GM19468 (cell line): ENCODE results near the gene CEMIP2.

Experiments
- ATAC-seq: cut with Tn5 transposase; IDR thresholded peaks from one replicate; pipeline ENCODE4 v1.9.1; 2021; ENCODE audit warnings: mild to moderate bottlenecking, moderate library complexity, moderate number of reproducible peaks; ENCODE audit not compliant: unreplicated experiment; ENCODE audit errors: extremely low read depth

CEMIP2 gene

DNA sequence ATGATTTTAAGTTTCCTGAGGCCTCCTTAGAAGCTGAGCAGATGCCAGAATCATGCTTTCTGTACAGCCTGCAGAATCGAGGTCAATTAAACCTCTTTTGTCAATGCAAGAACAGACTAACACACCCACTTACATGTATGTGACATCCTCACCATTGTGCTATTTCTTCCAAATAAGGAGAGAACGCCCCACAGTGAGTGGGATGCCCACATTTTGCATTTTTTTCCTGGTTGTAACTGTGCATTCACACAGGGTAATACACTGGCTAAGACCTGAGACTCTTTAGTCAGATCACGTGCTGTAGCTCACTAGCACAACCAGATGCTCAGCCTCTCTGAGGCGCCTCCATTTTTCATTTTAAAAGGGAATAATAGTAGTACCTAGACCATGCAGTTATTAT is 4.4 kb upstream of the CEMIP2 start:
- no peak for ATAC-seq

GRCh38 chr9:71770170-71770569 is 1.9 kb upstream of the CEMIP2 start:
- no peak for ATAC-seq

DNA sequence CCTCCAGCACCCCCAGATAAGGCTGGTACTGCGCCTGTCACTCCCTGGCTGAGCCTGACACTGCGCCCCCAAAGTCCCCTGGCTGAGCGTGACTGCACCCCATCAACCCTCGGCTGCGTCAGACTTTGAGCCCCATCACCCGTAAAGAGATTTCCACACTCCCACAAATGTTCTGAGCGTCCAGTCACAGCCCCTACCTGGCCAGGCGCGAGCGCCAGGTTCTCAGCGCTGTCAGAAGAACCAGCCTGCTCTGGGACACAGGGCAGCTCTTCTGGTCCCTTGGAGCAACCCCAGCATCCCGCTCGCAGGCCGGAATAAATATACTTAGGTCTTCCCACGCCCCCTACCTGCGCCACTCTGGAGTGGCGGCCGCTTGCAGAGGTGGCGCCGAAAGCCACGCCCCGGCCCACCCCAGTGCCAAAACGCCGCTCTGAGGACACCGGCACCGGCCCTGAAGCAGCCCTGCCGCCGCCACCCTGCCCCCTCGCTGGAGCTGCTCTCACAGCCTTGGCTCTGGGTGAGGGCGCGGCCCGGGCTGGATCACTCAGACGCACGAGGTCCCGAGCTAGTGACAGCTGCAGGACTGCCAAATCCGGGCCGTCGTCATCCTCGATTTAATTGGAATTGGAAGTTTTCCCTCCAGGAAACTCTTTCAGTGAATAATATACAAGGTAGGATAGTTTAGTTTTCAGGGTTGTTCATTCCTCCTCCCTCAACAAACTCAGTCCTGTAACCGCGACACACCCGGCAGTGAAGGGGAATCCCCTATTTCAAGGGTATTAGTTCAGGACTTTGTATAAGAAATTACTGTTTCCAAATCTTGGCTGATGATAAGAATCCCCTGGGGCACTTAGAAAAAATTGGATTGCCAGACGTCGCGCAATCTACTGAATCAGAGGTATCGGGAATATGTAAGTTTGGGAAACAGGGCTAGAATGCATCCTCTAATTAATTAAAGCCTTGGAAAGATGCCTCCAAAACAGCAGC is 1.2 kb upstream of the CEMIP2 start:
- peak; percentile 14 for ATAC-seq

- no peak for ATAC-seq
These were observed 464 bp downstream of the CEMIP2 start for GRCh38 chr9:71767776-71768321.

DNA sequence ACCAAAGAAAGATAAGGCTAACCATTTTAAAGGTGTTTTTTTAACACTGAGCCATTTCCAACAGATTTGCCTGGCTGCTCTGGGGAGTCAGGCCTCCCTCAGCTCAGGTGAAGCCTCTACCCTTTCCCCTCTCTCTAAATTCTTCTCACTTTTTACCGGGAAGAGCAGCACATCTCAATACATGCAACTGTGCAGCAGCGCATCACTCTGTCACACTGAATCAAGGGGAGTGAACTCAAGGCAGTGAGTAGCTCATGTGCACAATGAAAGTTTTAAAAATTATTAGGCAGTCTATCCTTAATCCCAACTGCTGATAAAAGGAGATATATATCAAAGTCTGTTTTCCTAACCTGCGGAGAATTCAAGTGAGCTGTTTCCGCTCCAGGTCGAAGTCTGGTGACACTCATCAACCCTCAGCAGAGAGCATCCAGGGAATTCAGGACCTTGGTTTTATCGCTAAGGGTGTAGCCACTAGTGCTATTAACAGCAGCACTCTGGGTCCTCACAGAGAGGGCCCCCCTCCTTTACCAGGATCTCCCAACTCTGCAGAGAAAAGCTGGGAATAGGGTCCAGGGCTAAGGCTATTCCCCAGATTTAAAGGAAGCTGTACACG is 1.0 kb downstream of the CEMIP2 start:
- ATAC-seq: no peak

- ATAC-seq: no peak
These were observed 1.6 kb downstream of the CEMIP2 start for GRCh38 chr9:71766663-71767062.

DNA sequence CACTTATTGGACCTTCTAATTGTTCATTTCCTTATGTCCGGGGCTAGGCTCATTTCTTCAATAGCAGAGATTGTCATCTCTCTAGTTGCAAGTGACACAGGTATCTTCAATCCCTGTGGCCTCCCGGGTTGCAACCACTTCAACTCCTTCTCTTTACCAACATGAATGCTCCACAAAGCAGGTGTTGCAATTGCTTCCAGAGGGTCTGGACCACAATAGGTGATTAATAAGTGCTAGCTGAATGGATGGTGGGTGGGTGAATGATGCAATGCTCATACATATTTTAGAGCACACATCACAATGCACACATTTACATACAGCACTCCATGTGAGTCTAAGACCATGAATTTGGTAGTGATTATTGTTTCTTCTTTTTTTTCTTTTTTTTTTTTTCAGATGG is 2.6 kb downstream of the CEMIP2 start:
- ATAC-seq: no peak

DNA sequence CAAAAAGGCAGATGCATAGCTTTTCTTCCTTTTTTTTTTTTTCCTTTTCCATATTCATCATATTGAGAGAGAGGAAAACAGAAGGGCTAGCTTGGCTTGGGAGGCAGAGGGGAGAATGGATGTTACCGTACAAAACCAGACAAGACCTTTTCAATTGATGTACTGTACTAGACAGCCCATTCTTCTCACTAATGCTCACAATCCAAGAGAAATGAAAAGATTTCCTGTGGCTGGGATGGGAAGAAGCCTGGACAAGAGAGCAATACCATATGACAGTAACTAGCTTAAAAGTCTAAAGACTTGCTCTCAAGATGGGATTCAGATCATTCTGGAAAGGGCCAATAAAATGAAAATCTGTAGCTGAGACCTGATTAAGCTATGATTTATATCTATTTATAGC is 3.4 kb downstream of the CEMIP2 start:
- no peak for ATAC-seq

DNA sequence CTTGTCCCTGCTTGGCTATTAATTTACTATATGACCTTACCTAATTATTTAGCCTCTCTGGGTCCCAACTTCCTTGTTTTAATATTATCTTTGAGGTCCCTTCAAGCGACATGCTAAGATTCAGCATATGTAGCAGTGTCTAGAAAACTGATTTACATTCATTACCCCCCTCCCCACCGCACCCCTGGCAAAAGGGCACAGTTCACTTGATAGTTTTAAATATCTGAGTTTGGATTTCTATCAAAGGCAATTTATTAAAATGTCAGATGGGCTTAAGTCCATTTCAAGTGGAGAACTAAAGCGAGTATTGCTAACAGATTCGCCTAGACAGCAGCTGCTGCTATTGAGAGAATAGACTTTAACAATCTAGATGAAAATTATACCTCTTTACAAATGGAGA is 3.9 kb downstream of the CEMIP2 start:
- no peak for ATAC-seq

DNA sequence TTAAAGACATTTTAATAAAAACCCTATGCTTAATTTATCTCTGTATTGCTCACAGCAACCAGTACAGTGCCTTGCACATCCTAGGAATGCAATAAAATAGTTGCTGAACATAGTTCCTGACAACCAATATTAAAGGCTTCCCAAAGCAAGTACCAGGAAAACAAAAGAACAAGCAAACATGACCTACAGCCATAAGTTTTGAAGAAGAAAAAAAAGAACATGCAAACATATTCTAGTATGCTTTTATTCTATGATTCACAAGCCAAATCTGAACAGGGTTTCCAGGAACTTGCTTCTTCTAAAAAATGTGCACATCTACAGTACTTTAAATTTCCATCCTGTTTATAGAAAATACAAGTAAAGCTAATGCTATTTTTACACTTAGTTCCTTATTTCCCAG is 4.5 kb downstream of the CEMIP2 start:
- no peak for ATAC-seq

DNA sequence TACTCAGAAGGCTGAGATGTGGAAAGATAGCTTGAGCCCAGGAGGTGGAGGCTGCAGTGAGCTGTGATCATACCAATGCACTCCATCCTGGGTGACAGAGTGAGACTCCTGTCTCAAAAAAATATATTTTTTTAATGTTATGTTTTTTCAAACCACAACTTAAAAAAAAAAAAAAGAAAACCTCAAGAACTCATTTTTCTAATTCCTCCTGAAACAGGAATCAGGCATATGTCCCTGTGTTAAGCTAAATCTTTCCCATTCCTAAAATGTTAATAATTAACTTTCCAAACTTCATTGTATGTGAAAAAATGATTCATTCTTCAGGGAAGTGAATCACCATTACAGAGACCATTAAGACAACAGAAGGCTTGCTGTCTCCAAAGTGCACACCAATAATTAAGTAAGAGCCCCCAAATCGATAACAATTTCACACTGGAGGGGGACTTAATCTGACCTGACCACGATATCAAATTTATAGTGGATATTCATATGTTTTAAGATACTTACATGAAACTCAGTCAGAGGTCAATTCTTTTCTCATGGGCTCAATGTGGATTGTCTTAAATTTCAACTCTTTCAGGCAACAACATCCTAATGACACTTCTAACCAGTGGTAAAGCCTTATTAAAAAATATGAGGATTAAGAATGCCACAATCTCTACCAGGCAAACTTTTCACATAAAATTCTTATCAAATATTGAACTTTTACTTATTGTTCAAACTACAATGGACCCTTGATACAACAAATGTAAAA is 5.2 kb downstream of the CEMIP2 start:
- ATAC-seq: no peak

DNA sequence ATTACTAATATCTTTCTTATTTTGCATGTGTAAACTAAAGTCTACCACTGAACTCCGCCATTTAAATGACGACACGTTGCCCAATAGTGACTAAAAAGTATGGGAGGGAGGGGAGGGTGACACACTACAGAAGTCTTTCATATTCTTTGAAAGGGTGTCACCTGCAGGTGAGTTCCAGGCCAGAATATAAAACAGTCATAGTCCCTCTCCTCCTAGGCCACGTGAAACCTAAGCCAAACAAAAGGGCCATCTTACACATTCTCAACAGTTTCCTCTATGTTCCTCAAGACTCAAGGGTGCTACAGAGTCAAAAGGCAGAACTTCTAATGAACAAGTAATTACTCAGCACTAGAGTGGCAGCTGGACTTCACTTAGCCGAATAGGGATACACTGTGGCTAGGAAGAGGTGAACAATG is 6.4 kb downstream of the CEMIP2 start:
- ATAC-seq: no peak

- ATAC-seq: no peak
These were observed 7.4 kb downstream of the CEMIP2 start for GRCh38 chr9:71760901-71761300.

GRCh38 chr9:71758785-71759184 is 9.5 kb downstream of the CEMIP2 start:
- no peak for ATAC-seq

GRCh38 chr9:71758277-71758676 is 10.0 kb downstream of the CEMIP2 start:
- ATAC-seq: no peak

GRCh38 chr9:71756753-71757152 is 11.6 kb downstream of the CEMIP2 start:
- no peak for ATAC-seq

- no peak for ATAC-seq
These were observed 12.4 kb downstream of the CEMIP2 start for GRCh38 chr9:71755869-71756268.

- ATAC-seq: no peak
These were observed 13.1 kb downstream of the CEMIP2 start for GRCh38 chr9:71755230-71755629.

DNA sequence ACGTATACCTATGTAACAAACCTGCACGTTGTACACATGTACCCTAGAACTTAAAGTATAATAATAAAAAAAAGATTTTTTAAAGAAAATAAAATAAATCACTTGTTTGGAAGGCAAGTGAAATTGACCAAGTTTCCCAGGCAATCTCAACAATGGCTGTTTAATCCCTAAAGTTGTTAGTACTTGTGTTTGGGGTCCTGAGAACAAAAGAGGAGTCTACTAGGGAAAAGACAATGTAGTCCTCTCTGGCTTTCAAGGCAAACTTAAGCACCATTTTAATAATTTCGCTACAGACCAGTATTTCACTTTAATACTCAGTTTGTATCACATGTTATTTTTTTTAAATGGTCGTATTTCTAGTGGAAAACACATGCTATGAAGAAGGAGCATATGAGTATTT is 14.2 kb downstream of the CEMIP2 start:
- ATAC-seq: no peak

DNA sequence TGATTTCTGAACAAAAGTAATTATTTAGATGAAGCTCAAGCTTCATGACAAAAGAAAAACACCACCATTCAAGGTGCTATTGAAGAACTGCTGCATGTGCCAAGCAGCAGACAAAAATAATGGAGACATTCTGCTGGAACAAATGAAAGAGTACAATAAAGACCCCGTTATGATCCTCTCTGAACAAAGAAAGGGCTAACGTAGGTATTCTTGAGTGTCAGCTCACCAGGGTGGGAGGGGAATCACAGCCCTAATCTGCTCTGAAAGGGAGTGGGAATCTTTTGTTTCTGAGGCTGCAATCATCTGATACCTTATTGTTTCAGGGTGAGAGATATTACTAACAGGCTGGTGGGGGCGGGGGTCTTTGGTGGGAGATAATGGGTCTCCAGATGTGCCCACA is 15.4 kb downstream of the CEMIP2 start:
- no peak for ATAC-seq

GRCh38 chr9:71752352-71752751 is 16.0 kb downstream of the CEMIP2 start:
- ATAC-seq: no peak
